MG63 (cell line): ENCODE results near the gene DCT. TPM values are rescaled to one million over a fixed set of nuclear protein-coding genes. Genes with fewer than 3 reads are reported as not detected.
"Not testable (repeated sequence)": the region's sequence is repeated elsewhere in the genome, so short reads cannot be mapped to it uniquely, and the experiment has no call there.

Experiments used
- DNase-seq: peaks from one replicate; pipeline ENCODE4 v3.0.0-alpha.2; 2020
- H3K27me3 ChIP-seq: fragments of 250-450 bp; sonication (Bioruptor Pico); 2 replicates; pipeline ENCODE4 v1.5.1; 2020; ENCODE audit warnings: mild to moderate bottlenecking, moderate library complexity
- H3K36me3 ChIP-seq: fragments of 250-450 bp; sonication (Bioruptor Pico); 2 replicates; pipeline ENCODE4 v1.5.1; 2020; ENCODE audit warnings: mild to moderate bottlenecking, moderate library complexity
- H3K4me3 ChIP-seq: fragments of 250-450 bp; sonication (Bioruptor Pico); 2 replicates; pipeline ENCODE4 v1.5.1; 2020; ENCODE audit warnings: mild to moderate bottlenecking, moderate library complexity
- H3K9me3 ChIP-seq: fragments of 250-450 bp; sonication (Bioruptor Pico); 2 replicates; pipeline ENCODE4 v1.5.1; 2020; ENCODE audit warnings: mild to moderate bottlenecking, moderate library complexity
- total RNA-seq: library from RNA; depleted of rRNA; stranded (reverse); fragments of >200 nt; shearing (Covaris generic); gene quantifications from 2 replicates; pipeline ENCODE4 v1.2.3, GENCODE V29; 2014; ENCODE audit warnings: low replicate concordance; rRNA removed

The DCT gene
- not detected in 2 replicates for total RNA-seq

DNA sequence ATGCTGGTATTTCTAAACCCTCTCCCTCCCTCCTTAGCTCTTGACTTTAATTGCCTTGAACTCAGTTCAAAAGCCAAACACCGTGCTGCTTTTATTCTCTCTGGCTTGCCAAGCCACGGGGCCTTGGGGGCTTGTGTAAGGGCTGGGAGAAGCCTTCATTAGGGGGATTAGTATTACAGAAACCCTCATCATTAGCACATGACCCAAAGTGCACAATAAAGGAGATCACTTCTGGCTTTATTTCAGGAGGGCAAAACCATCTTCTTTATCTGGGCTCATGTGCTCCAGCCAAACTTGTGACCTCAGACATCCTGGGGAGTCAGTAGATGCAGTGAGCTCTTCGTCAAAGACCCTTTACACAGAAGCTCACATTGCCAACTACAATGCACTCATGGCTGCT is at the start of gene DCT:
Gene DCT, minus strand, starts transcription at position 67 of the 400 bp plus-strand sequence. CDS start 427 bp downstream, outside the sequence.
- H3K36me3 ChIP-seq = no peaks in the 10 kb centered on the region

DNA sequence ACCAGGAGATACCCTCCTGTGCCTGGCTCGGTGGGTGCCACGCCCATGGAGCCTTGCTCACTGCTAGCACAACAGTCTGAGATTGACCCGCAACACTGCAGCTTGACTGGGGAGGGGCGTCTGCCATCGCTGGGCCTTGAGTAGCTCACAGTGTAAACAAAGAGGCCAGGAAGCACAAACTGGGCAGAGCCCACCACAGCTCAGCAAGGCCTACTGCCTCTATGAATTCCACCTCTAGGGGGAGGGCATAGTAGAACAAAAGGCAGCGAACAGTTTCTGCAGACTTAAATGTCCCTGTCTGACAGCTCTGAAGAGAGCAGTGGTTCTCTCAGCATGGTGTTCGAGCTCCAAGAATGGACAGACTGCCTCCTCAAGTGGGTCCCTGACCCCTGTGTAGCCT is 47.5 kb upstream of the DCT start:
- H3K4me3 ChIP-seq, DNase-seq, H3K36me3 ChIP-seq, H3K9me3 ChIP-seq, H3K27me3 ChIP-seq: not testable (repeated sequence)

More for the DNA sequence above, at the start of gene DCT:
- no peaks in the 10 kb centered on the region for H3K27me3 ChIP-seq
- no peak for DNase-seq
- no peak within 1 kb of the TSS for H3K4me3 ChIP-seq
- H3K9me3 ChIP-seq = no peaks in the 10 kb centered on the region

DNA sequence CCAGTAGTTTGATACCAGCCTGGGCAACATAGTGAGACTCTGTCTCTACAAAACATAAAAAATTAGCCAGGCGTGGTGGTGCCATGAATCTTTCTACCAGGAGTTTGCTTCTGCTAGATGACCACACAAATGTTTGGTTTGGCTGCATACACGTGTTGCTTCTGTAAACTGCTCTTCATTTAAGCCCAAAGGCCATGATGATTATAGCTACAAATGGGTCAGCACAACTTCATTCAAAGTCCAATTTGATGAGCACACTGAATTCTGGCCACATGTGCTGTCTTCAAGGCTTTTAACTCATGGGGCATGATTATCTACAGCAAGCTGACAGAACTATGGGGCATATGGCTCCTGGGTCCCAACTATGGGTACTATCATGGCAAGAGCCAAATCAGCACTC is 46.3 kb upstream of the DCT start:
- no peak for DNase-seq

DNA sequence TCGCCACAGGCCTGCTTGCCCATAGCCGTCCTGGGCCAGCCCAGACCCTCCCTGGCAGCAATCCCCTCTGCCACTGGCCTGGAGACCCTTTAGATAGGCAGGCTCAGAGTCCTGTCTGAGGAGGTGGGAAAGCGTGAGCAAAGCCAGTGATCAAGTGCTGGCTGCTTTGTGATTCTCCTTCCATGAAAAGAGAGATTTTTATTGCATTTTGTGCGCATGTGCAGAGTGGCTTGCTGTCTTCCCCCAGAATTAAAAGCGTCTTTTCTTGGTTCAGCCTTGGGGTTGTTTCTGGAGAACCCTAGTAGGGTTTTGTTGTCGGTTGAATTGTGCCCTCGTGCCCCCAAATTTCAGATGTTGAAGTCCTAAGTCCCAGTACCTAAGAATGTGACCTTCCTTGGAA is 44.9 kb upstream of the DCT start:
- no peaks in the 10 kb centered on the region for H3K9me3 ChIP-seq
- no peaks in the 10 kb centered on the region for H3K36me3 ChIP-seq
- no peak for DNase-seq
- peaks cover 3% of the 10 kb centered on the region for H3K27me3 ChIP-seq
- no peak overlapping the region for H3K4me3 ChIP-seq

More for the DNA sequence above, 46.3 kb upstream of the DCT start:
- Histone ChIP-seq H3K27me3 (peaks cover 3% of the 10 kb centered on the region), H3K9me3 (no peaks in the 10 kb centered on the region), H3K36me3 (no peaks in the 10 kb centered on the region), H3K4me3 (no peak overlapping the region)

DNA sequence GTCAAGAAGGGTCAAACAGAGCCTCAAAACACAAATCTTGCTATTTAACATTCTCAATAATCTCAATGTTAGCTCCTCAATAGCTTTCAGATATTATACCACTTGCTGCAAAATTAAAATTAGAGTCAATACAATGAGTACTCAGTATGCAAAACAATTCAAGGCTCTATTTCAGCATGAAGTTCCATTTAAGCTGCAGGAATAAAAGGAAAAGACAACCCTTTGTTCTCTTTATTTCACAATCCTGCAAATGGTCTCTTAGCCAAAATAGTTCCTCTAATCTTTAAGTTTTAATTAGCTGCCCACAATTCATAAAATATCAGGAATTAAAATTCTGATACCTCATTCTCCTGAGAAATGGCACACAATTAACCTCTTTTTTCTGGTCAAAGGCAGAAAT is 40.5 kb upstream of the DCT start:
- no peak for DNase-seq
- no peaks in the 10 kb centered on the region; the same call in 1 of the 2 replicates for H3K27me3 ChIP-seq

DNA sequence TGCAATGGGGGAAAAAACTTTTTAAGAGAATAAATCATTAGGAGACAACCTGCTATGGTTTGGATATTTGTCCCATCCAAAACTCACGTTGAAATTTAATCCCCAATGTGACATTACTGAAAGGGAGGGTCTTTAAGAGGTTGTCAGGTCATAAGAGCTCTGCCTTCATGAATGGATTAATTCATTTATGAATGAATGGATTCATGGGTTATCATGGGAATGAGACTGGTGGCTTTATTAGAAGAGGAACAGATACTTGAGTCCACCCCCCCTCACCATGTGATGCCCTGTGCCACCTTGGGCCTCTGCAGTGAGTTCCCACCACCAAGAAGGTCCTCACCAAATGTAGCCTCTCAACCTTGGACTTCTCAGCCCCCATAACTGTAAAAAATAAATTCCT is 37.0 kb upstream of the DCT start:
- no peak overlapping the region for H3K4me3 ChIP-seq
- H3K27me3 ChIP-seq = peaks cover 2% of the 10 kb centered on the region
- DNase-seq = no peak
- H3K36me3 ChIP-seq = no peaks in the 10 kb centered on the region
- no peaks in the 10 kb centered on the region for H3K9me3 ChIP-seq

More for the DNA sequence above, 40.5 kb upstream of the DCT start:
- no peaks in the 10 kb centered on the region for H3K9me3 ChIP-seq
- H3K4me3 ChIP-seq = no peak overlapping the region
- H3K36me3 ChIP-seq = no peaks in the 10 kb centered on the region

DNA sequence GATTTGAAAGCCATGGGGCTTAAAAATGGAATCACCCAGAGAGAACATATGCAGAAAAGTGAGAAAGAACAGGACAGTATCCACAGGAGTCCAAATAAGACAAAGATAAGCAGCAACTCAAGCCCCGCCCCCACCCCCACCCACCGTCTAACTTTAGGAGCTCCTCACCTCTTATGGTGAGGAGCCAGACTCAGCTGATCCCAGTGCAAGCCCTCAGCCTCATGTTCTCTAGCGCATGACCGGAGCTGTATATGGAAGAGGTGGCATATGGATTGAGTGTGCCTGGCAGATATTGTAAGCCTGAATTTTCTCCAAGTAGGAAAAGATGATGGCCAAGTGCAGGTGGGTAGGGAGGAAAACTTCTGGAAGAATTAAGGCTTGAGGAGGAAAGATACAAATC is 36.4 kb upstream of the DCT start:
- no peak for DNase-seq
- H3K4me3 ChIP-seq = no peak overlapping the region
- peaks cover 2% of the 10 kb centered on the region for H3K27me3 ChIP-seq
- H3K36me3 ChIP-seq = no peaks in the 10 kb centered on the region
- no peaks in the 10 kb centered on the region for H3K9me3 ChIP-seq

DNA sequence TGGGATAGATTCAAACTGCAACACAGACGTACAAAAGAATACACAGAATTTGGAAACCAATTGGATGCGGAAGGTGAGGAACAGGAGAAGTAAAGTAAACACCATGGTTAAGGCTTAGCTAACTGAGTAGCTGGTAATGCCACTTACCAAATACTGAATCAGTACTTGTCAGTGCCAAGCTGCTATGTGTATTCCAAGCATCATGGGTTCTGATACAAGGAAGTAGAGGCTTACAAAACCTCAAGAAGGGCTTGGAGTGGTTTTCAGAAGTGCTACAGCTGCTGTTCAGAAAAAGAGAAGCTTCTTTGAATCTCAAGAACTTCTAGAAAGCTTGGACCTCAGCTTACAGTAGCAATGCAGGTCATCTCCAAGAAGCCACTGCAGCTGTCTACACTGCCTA is 35.9 kb upstream of the DCT start:
- DNase-seq = no peak
- Histone ChIP-seq H3K36me3 (no peaks in the 10 kb centered on the region), H3K4me3 (no peak overlapping the region)

DNA sequence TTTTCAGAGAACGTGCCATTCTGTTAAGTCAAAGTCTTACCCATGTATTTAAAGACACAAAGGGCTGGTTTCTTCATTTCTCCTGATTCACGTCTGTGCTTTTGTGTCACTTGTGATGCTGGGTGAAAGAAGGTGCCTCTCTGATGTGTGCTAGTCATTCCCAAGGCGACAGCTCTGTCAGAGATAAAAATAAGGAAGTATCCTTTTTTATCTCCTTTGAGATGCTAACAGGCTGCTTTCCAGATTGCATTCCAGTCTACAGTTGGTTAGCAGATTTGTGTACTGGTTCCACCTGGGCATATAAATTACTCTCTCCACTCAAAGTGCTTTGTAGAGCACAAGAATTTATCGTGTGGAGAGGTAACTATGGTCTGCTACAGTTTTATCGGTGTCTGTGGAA is 33.5 kb upstream of the DCT start:
- Histone ChIP-seq H3K4me3 (no peak overlapping the region), H3K9me3 (no peaks in the 10 kb centered on the region), H3K36me3 (no peaks in the 10 kb centered on the region), H3K27me3 (peaks cover 2% of the 10 kb centered on the region)
- DNase-seq = no peak

More for the DNA sequence above, 35.9 kb upstream of the DCT start:
- no peaks in the 10 kb centered on the region for H3K9me3 ChIP-seq
- H3K27me3 ChIP-seq = peaks cover 2% of the 10 kb centered on the region

DNA sequence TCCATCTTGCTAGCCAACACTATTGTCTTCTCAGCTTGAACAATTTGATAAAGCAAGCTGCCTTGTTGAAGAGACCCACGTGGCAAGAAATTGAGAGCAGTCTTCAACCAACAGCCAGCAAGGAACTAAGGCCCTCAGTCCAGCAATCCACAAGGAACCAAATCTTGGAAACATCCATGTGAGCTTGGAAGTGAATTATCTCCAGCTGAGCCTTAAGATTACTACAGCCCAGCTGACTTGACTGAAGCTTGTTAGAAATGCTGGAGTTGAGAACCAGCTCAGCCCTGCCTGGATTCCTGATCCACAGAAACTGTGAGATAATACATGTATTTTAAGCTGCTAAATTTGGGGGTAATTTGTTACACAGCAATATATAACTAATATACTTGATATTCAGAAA is 26.2 kb upstream of the DCT start:
- DNase-seq = no peak
- Histone ChIP-seq H3K9me3 (no peaks in the 10 kb centered on the region), H3K4me3 (no peak overlapping the region), H3K36me3 (no peaks in the 10 kb centered on the region), H3K27me3 (no peaks in the 10 kb centered on the region)

DNA sequence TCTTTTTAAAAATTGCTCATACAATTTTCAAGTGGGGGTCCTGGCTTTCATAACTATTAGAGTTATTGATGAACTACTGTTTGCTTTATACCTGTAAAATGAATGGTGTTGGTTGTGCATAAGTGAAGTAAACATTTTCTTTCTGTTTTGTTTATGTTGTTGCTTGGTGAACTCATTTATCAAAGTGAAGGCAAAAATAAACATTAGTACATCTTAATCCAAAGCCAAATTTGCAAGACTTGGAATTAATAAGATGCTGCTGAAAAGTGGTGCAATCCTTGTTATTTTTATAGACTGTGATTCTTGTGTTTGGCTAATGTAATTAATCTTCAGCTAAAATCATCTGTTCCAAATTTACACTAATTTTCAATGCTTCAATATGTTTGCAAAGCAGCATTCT is 24.4 kb upstream of the DCT start:
- Histone ChIP-seq H3K9me3 (no peaks in the 10 kb centered on the region), H3K4me3 (no peak overlapping the region), H3K27me3 (no peaks in the 10 kb centered on the region), H3K36me3 (no peaks in the 10 kb centered on the region)
- DNase-seq = no peak

DNA sequence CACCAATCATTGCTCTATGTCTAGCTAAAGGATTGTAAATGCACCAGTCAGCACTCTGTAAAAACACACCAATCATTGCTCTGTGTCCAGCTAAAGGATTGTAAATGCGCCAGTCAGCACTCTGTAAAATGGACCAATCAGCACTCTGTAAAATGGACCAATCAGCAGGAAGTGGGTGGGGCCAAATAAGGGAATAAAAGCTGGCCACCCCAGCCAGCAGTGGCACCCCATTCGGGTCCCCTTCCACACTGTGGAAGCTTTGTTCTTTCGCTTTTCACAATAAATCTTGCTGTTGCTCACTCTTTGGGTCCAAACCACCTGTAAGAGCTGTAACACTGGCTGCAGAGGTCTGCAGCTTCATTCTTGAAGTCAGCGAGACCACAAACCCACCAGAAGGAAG is 19.3 kb upstream of the DCT start:
- H3K9me3 ChIP-seq, DNase-seq, H3K4me3 ChIP-seq, H3K27me3 ChIP-seq, H3K36me3 ChIP-seq: not testable (repeated sequence)

DNA sequence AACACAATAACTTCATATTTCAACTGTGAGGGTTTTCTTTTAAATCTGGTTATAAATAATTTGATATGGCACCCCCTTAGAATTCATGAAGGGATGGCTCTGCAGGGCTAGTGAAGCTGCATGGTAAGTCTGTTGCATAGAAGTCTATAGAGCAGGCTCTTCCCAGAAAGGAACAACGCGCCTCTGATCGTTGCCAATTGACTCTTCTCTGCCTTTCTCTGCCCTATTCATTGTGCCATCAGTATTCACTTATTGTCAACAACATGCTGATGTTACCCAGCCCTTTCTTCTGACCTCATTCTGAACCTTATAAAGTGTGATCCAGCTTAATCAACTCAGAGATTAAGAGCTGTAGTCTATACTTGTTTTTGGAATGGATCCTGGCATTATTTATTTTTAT is 16.3 kb upstream of the DCT start:
- no peak for DNase-seq
- Histone ChIP-seq H3K4me3 (no peak overlapping the region), H3K27me3 (no peaks in the 10 kb centered on the region), H3K36me3 (no peaks in the 10 kb centered on the region), H3K9me3 (no peaks in the 10 kb centered on the region)

DNA sequence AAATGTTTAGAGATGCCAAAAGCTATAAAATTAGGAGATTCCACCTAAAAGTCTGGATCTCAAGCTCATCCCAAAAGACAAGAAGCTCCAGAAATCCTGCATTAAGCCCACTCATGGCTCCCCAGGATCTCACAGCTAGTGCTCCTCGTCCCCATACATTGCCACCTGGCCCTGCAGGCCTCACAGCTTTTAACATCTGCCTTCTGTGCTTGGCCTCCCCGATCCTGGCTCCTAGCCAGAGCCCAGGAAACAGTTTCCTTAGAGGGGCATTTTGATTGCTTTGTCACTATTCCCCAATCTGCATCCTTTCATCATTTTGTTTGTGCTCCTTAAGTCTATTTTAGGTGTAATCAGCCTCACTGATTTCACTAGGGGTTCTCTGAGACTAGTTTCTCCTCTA is 14.5 kb upstream of the DCT start:
- Histone ChIP-seq H3K9me3 (no peaks in the 10 kb centered on the region), H3K36me3 (no peaks in the 10 kb centered on the region)
- DNase-seq = no peak

DNA sequence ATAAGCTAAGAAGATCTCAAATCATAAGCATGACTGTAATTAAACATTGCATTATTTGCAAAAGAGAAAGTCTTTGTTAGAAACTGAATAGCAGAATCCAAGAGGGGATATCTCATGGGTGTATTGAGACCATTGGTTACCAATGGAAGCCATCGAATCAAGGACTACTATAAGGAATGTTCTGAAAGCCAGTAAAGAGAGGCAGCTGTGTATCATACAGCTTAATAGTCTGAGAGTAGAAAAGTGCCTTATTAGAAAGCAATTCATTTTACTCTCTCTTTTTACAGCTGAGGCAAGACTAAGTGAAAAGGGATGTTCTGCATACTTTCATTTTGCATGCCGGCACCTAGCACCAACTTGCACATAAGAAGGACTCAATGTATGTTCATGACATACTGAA is 7.6 kb upstream of the DCT start:
- no peak overlapping the region for H3K4me3 ChIP-seq
- H3K36me3 ChIP-seq = no peaks in the 10 kb centered on the region
- DNase-seq = no peak
- H3K9me3 ChIP-seq = no peaks in the 10 kb centered on the region
- H3K27me3 ChIP-seq = peaks cover 8% of the 10 kb centered on the region

More for the DNA sequence above, 14.5 kb upstream of the DCT start:
- H3K27me3 ChIP-seq = no peaks in the 10 kb centered on the region
- no peak overlapping the region for H3K4me3 ChIP-seq

DNA sequence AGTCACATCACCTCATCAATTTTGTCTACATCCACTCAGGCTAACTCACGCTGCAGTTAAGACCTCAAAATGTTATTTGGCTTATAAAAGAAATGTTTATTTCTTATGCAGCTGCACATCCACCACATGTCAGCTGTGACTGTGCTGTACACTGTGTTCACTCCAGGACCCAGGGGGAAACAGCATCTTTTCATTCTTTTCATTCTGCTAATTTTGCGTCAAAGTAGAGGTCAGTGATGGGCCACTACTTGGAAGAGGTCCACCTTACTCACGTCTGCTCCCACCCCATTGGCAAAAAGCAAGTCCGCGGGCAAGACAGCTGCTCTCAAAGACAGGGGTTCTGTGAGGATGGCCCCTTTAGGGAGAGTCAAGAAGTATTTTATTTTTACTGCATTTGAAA is 4.5 kb upstream of the DCT start:
- no peaks in the 10 kb centered on the region for H3K9me3 ChIP-seq
- H3K27me3 ChIP-seq = peaks cover 8% of the 10 kb centered on the region
- H3K4me3 ChIP-seq = no peak overlapping the region
- no peaks in the 10 kb centered on the region for H3K36me3 ChIP-seq
- no peak for DNase-seq

DNA sequence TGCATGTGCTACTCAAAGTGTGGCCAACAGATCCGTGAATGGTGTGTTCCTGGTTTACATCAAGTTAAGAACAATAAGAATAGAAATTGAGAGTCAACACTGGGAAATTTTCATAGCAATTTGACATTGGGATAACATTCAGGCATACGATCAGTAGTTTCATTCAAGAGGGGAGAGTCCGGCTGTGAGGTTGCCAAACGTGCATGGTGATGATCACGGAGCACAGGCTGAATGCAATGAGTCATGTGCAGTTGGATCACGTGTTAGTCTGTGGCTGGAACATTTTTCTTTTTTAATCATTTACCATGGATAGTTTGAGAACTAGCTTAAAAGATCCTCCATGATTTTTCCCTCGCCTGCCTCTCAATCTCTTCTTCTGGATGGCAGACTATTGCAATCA is 2.5 kb upstream of the DCT start:
- Histone ChIP-seq H3K27me3 (no peaks in the 10 kb centered on the region), H3K9me3 (no peaks in the 10 kb centered on the region), H3K36me3 (no peaks in the 10 kb centered on the region), H3K4me3 (no peak overlapping the region)
- DNase-seq = peak; percentile 51

DNA sequence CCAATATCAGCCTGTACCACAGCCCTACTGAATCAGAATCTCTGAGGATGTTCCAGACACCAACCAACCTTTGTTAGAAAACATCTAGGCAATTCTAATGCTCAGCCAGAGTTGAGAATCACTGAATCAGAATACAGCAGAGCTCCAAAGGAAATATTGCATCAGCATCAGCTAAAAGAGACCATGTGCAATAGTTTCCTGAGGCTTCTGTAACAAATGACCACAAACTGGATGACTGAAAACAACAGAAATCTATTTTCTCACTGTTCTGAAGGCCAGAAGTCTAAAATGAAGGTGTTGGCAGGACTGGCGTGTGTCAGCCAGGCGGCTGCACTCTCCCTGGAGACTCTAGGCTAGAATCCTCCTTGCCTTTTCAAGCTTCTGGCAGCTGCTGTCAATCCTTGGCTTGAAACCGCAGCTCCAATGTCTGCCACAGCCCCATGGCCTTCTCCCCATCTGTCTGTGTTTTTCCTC is 1.2 kb upstream of the DCT start:
- no peaks in the 10 kb centered on the region for H3K9me3 ChIP-seq
- H3K27me3 ChIP-seq = no peaks in the 10 kb centered on the region
- peak; percentile 11 for DNase-seq
- H3K36me3 ChIP-seq = no peaks in the 10 kb centered on the region
- no peak overlapping the region for H3K4me3 ChIP-seq

DNA sequence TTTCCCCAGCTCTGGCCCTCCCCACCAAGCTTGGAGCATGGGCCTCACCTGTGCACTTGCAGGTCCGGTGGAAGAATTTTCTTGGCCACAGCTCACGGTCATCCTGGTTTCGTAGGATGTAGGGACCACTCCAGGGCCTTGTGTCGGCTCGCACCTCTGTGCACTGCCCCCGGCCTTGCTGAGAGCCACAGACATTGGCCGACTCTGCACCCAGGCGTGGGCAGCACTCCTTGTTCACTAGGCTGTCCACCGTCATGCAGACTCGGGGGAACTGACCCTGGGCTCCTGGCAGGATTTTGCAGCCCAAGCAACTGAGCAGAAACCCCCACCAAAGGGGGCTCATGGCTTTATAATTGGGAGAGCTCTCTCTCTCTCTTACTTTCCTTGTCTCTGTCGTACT is 569 bp downstream of the DCT start:
- no peak overlapping the region for H3K4me3 ChIP-seq
- no peaks in the 10 kb centered on the region for H3K27me3 ChIP-seq
- H3K9me3 ChIP-seq = no peaks in the 10 kb centered on the region
- no peaks in the 10 kb centered on the region for H3K36me3 ChIP-seq
- DNase-seq = no peak
